HEK293 (cell line): ENCODE measurements around the gene SH2D7.

Experiments
- CTCF ChIA-PET: fragments of 350-600 bp; formaldehyde crosslinking; extraction: SDS; loops from one replicate; lab custom pipeline; 2021; ENCODE audit warnings: antibody characterized with exemption; lab: Yijun Ruan, JAX
- POLR2A ChIA-PET: fragments of 300-600 bp; formaldehyde crosslinking; extraction: SDS; loops from one replicate; lab custom pipeline; 2020; ENCODE audit warnings: antibody characterized with exemption, inconsistent platforms; lab: Yijun Ruan, JAX
- H3K27ac ChIP-seq: fragments of 200-500 bp; sonication (Bioruptor generic); 2 replicates; pipeline ENCODE4 v1.5.1; 2014; ENCODE audit warnings: low read depth, low read length, control low read depth, inconsistent platforms; ENCODE audit errors: extremely low read depth
- H3K36me3 ChIP-seq, 2 experiments: fragments of 200-500 bp in 1 of 2; sonication (Bioruptor generic) in 1 of 2; 1 replicate in 1 of 2; 2 replicates in 1 of 2; pipeline ENCODE4 v1.5.1; 2014 to 2017; ENCODE audit warnings: inconsistent platforms in 2 of 2, low read length in 2 of 2; ENCODE audit not compliant: control insufficient read depth in 2 of 2, insufficient read depth in 1 of 2
- H3K4me1 ChIP-seq: fragments of 200-500 bp; sonication (Bioruptor generic); 2 replicates; pipeline ENCODE4 v1.5.1; 2014; ENCODE audit warnings: mild to moderate bottlenecking, low read length, inconsistent platforms; ENCODE audit not compliant: control insufficient read depth, insufficient read depth
- H3K4me3 ChIP-seq: 2 replicates; pipeline ENCODE4 v1.5.1; 2011; ENCODE audit warnings: low read depth, mild to moderate bottlenecking, control low read depth, low read length, moderate library complexity
- H3K9me3 ChIP-seq: fragments of 200-500 bp; sonication (Bioruptor generic); 2 replicates; pipeline ENCODE4 v1.5.1; 2014; ENCODE audit warnings: low read depth, low read length, inconsistent platforms; ENCODE audit not compliant: control insufficient read depth, insufficient read depth
- GLI4 ChIP-seq: fragments of 450-650 bp; formaldehyde crosslinking; IDR thresholded peaks from 2 replicates; pipeline ENCODE4 v1.5.1; 2016; ENCODE audit warnings: missing biosample characterization, missing genetic modification characterization
- HOXC10 ChIP-seq: sonication (generic); formaldehyde crosslinking; IDR thresholded peaks from 2 replicates; pipeline ENCODE4 v1.8.1; 2023; ENCODE audit warnings: mild to moderate bottlenecking, missing genetic modification reagents
- SCRT1 ChIP-seq: fragments of 450-650 bp; formaldehyde crosslinking; IDR thresholded peaks from 2 replicates; pipeline ENCODE4 v1.5.1; 2016; ENCODE audit warnings: missing biosample characterization, missing genetic modification characterization, borderline replicate concordance
- ZBTB8A ChIP-seq: fragments of 450-650 bp; formaldehyde crosslinking; IDR thresholded peaks from 2 replicates; pipeline ENCODE4 v1.5.1; 2016; ENCODE audit warnings: missing biosample characterization, missing genetic modification characterization
- ZFP37 ChIP-seq: fragments of 450-650 bp; formaldehyde crosslinking; IDR thresholded peaks from 2 replicates; pipeline ENCODE4 v1.5.1; 2016; ENCODE audit warnings: missing biosample characterization, missing genetic modification characterization
- ZNF114 ChIP-seq: fragments of 450-650 bp; formaldehyde crosslinking; IDR thresholded peaks from 2 replicates; pipeline ENCODE4 v1.5.0; 2017; ENCODE audit warnings: missing biosample characterization, missing genetic modification characterization
- ZNF148 ChIP-seq: fragments of 450-650 bp; formaldehyde crosslinking; IDR thresholded peaks from 2 replicates; pipeline ENCODE4 v1.5.0; 2017; ENCODE audit warnings: missing biosample characterization, missing genetic modification characterization, borderline replicate concordance
- ZNF266 ChIP-seq: fragments of 450-650 bp; formaldehyde crosslinking; IDR thresholded peaks from 2 replicates; pipeline ENCODE4 v1.5.1; 2016; ENCODE audit warnings: missing biosample characterization, missing genetic modification characterization, low read depth
- ZNF311 ChIP-seq: fragments of 450-650 bp; formaldehyde crosslinking; IDR thresholded peaks from 2 replicates; pipeline ENCODE4 v1.5.1; 2017; ENCODE audit warnings: missing biosample characterization, missing genetic modification characterization, borderline replicate concordance
- ZNF426 ChIP-seq: fragments of 450-650 bp; formaldehyde crosslinking; IDR thresholded peaks from 2 replicates; pipeline ENCODE4 v1.5.1; 2017; ENCODE audit warnings: missing biosample characterization, missing genetic modification characterization, mild to moderate bottlenecking, inconsistent platforms, moderate library complexity
- ZNF48 ChIP-seq: fragments of 450-650 bp; formaldehyde crosslinking; IDR thresholded peaks from 2 replicates; pipeline ENCODE4 v1.5.1; 2016; ENCODE audit warnings: missing biosample characterization, missing genetic modification characterization
- ZNF580 ChIP-seq: fragments of 450-650 bp; formaldehyde crosslinking; IDR thresholded peaks from 2 replicates; pipeline ENCODE4 v1.5.1; 2016; ENCODE audit warnings: missing biosample characterization, missing genetic modification characterization
- ZNF621 ChIP-seq: fragments of 450-650 bp; formaldehyde crosslinking; IDR thresholded peaks from 2 replicates; pipeline ENCODE4 v1.5.1; 2017; ENCODE audit warnings: missing biosample characterization, missing genetic modification characterization
- ZNF623 ChIP-seq: fragments of 450-650 bp; formaldehyde crosslinking; IDR thresholded peaks from 2 replicates; pipeline ENCODE4 v1.5.1; 2016; ENCODE audit warnings: missing biosample characterization, missing genetic modification characterization
- ZNF658 ChIP-seq: fragments of 450-650 bp; formaldehyde crosslinking; IDR thresholded peaks from 2 replicates; pipeline ENCODE4; 2016; ENCODE audit warnings: missing biosample characterization, missing genetic modification characterization
- ZSCAN5A ChIP-seq: fragments of 450-650 bp; formaldehyde crosslinking; IDR thresholded peaks from 2 replicates; pipeline ENCODE4 v1.5.1; 2016; ENCODE audit warnings: missing biosample characterization, missing genetic modification characterization
- TF ChIP-seq, protein P1 (sequence below): fragments of 450-650 bp; formaldehyde crosslinking; IDR thresholded peaks from 2 replicates; pipeline ENCODE4 v1.5.1; 2016; ENCODE audit warnings: missing biosample characterization, missing genetic modification characterization
- TF ChIP-seq, protein P2 (sequence below): fragments of 450-650 bp; formaldehyde crosslinking; IDR thresholded peaks from 2 replicates; pipeline ENCODE4 v1.5.1; 2016; ENCODE audit warnings: missing biosample characterization, missing genetic modification characterization
- TF ChIP-seq, protein P3 (sequence below): fragments of 450-650 bp; formaldehyde crosslinking; IDR thresholded peaks from 2 replicates; pipeline ENCODE4 v1.5.1; 2017; ENCODE audit warnings: missing biosample characterization, missing genetic modification characterization

Gene SH2D7

DNA sequence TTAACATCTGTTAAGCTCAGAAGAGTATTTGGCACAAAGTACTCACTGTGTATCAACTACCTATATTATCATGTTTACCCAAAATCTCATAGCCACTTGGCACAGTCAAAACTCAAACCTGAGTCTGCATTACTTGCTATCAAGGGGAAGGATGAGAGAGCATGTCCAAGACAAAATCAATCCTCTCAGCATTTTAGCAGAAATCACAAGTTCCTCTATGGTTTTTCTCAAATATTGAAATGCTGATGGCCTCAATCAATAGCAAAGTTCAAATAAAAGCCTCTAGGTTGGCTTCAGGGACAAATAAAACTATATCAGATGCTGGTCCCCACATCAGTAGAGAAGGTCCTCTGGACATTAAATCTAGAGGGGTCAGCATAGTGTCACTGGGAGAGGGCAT lies 29.1 kb upstream of the SH2D7 start:
- H3K4me1 ChIP-seq, result peaks cover 49% of the 10 kb centered on the region

More for the DNA sequence above, 29.1 kb upstream of the SH2D7 start:
- no peak overlapping the region for H3K27ac ChIP-seq
- no peaks in the 10 kb centered on the region; a peak in 1 of 3 replicates for H3K36me3 ChIP-seq
- ChIA-PET CTCF (interaction anchor here (0.5 to 1.0 kb wide), 2 partner anchors 45 kb away, joined by 3 to 4 read pairs; no protein-coding TSS in a partner anchor), POLR2A (interaction anchor here (1.0 kb wide), 1 partner anchor 14 kb away, joined by 3 read pairs; the partner anchor contains the start of gene TBC1D2B)
- H3K4me3 ChIP-seq, result no peak overlapping the region
- TF ChIP-seq ZNF266 (tag by site-specific recombination) (no peak), ZNF114 (no peak), ZNF621 (tag by site-specific recombination) (no peak), ZNF148 (tag by site-specific recombination) (no peak), ZNF658 (tag by site-specific recombination) (no peak), SCRT1 (tag by site-specific recombination) (no peak), ZNF426 (no peak), ZNF580 (tag by site-specific recombination) (no peak), ZFP37 (tag by site-specific recombination) (no peak), ZSCAN5A (tag by site-specific recombination) (no peak), ZNF48 (tag by site-specific recombination) (no peak), GLI4 (tag by site-specific recombination) (no peak), ZBTB8A (tag by site-specific recombination) (no peak), HOXC10 (CRISPR knock-in tag) (no peak), ZNF311 (tag by site-specific recombination) (no peak), ZNF623 (tag by site-specific recombination) (no peak)
- TF ChIP-seq, protein P1, sequence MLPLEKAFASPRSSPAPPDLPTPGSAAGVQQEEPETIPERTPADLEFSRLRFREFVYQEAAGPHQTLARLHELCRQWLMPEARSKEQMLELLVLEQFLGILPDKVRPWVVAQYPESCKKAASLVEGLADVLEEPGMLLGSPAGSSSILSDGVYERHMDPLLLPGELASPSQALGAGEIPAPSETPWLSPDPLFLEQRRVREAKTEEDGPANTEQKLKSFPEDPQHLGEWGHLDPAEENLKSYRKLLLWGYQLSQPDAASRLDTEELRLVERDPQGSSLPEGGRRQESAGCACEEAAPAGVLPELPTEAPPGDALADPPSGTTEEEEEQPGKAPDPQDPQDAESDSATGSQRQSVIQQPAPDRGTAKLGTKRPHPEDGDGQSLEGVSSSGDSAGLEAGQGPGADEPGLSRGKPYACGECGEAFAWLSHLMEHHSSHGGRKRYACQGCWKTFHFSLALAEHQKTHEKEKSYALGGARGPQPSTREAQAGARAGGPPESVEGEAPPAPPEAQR, result no peak
- TF ChIP-seq, protein P2, sequence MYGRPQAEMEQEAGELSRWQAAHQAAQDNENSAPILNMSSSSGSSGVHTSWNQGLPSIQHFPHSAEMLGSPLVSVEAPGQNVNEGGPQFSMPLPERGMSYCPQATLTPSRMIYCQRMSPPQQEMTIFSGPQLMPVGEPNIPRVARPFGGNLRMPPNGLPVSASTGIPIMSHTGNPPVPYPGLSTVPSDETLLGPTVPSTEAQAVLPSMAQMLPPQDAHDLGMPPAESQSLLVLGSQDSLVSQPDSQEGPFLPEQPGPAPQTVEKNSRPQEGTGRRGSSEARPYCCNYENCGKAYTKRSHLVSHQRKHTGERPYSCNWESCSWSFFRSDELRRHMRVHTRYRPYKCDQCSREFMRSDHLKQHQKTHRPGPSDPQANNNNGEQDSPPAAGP (tag by site-specific recombination), result no peak
- TF ChIP-seq, protein P3, sequence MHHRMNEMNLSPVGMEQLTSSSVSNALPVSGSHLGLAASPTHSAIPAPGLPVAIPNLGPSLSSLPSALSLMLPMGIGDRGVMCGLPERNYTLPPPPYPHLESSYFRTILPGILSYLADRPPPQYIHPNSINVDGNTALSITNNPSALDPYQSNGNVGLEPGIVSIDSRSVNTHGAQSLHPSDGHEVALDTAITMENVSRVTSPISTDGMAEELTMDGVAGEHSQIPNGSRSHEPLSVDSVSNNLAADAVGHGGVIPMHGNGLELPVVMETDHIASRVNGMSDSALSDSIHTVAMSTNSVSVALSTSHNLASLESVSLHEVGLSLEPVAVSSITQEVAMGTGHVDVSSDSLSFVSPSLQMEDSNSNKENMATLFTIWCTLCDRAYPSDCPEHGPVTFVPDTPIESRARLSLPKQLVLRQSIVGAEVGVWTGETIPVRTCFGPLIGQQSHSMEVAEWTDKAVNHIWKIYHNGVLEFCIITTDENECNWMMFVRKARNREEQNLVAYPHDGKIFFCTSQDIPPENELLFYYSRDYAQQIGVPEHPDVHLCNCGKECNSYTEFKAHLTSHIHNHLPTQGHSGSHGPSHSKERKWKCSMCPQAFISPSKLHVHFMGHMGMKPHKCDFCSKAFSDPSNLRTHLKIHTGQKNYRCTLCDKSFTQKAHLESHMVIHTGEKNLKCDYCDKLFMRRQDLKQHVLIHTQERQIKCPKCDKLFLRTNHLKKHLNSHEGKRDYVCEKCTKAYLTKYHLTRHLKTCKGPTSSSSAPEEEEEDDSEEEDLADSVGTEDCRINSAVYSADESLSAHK (tag by site-specific recombination), result no peak
- H3K9me3 ChIP-seq, result no peaks in the 10 kb centered on the region
